CD4-positive, alpha-beta T cell treated with Interleukin-6 for 4 hours (primary cell): ENCODE results near the gene BAHD1.

Experiments used
- DNase-seq: peaks from one replicate; pipeline ENCODE4 v3.0.0-alpha.2; 2020; ENCODE audit warnings: mixed read lengths

BAHD1 gene

GRCh38 chr15:40500568-40501330 lies 60.0 kb downstream of the BAHD1 start:
- DNase-seq: no peak

- no peak for DNase-seq
Observed at GRCh38 chr15:40501487-40501886, 60.7 kb downstream of the BAHD1 start.

GRCh38 chr15:40506964-40507571 lies 66.3 kb downstream of the BAHD1 start:
- peak; percentile 78 for DNase-seq

GRCh38 chr15:40508216-40508615 lies 67.5 kb downstream of the BAHD1 start:
- no peak for DNase-seq

DNA sequence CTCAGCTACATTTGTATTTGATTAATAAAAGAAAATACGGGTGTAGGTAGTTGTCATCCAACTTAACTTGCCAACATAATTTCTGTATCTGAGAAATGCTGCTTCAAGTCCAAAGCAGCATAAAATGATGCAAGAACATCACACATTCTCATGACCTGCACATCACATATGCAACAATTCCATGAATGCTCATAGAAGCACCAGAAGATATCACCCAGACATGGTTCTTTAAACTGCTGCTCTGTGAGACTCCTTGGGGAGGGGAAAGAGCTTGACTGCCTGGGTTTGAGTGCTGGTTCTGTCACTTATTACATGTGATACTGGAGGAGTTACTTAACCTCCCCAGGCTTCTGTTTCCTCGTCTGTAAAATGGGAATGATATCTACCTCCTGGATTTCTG lies 69.4 kb downstream of the BAHD1 start:
- DNase-seq: no peak

DNA sequence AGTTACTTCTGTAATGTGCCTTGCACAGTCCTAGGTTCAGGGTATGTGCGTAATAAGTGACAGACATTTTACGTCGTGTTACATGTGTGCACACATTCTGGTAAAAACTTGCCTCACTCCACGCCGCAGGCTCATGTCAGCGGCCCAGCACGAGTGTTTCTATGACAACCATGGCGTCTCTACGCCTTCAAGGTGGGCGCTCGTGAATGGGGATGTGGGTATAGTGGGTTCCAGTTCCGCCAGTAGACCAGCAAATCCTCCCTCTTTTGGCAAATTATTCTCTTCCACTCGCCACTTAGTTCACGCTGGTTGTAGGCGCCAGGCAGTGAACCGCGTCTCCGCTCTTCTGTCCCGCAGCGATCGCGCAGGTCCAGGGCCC lies 70.3 kb downstream of the BAHD1 start:
- no peak for DNase-seq

- peak; percentile 12 for DNase-seq
Observed at GRCh38 chr15:40511472-40512133, 70.8 kb downstream of the BAHD1 start.

DNA sequence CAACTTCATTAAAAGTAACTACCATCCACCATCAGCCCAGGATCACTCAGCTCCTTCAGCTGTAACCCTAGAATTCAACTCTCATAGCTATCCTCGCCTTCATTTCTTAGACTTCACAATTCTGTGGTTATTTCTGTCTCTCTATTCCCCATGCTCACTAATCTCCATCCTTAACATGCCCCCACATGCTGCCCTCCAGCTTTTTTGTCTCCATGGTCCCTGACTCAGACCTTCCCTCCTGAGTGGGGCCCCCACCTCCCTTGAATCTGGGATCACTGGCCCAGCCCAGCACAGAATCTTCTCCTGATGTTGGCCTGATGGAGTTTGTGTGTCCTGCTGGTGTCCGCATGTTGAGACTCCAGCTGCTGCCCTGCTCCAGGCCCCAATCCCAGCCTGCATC lies 71.7 kb downstream of the BAHD1 start:
- no peak for DNase-seq

DNA sequence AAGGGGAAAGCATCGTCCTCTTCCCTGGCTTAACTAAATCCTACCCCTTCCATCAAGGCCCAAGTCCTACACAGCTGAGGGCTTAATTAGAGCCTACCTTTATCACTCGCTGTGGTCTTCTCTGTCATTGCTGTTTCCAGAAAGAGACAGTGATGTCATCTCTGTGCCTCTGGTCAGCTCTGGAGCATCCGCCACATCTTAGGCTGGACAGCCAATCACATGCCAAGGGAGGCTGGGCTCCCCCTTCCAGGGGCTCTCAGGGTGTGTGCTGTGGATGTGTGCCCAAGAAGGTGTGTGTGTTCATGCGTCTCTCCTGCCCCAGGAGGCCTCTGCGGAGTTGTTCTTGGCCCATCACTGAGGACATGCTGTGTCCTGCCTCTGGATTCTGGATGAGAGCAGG lies 72.9 kb downstream of the BAHD1 start:
- DNase-seq: no peak

- no peak for DNase-seq
Observed at GRCh38 chr15:40516322-40516721, 75.6 kb downstream of the BAHD1 start.
